Ascending aorta (tissue), 2 donors: Measurements from ENCODE around the gene S100A5. TPM values are rescaled to one million over a fixed set of nuclear protein-coding genes. Genes with fewer than 3 reads are reported as not detected.

Source experiments
- DNase-seq, 2 donors: peaks; one replicate each; pipeline ENCODE4 v3.0.0-alpha.2; 2019; ENCODE audit warnings: low spot score in 2 of 2
- H3K27ac ChIP-seq, 2 donors: fragments of 200-600 bp; sonication (generic); one replicate each; pipeline ENCODE4 v1.5.1; 2016 to 2017; ENCODE audit warnings: mild to moderate bottlenecking in 1 of 2
- H3K27me3 ChIP-seq: fragments of 200-600 bp; sonication (generic); one replicate; pipeline ENCODE4 v1.5.1; 2017
- H3K36me3 ChIP-seq, 2 donors: fragments of 200-600 bp; sonication (generic); one replicate each; pipeline ENCODE4 v1.5.1; 2016
- H3K4me1 ChIP-seq, 2 donors: fragments of 200-600 bp; sonication (generic); one replicate each; pipeline ENCODE4 v1.5.1; 2016 to 2017; ENCODE audit warnings: mild to moderate bottlenecking in 1 of 2
- H3K4me3 ChIP-seq, 2 donors: fragments of 200-600 bp; sonication (generic); one replicate each; pipeline ENCODE4 v1.5.1; 2016 to 2017; ENCODE audit warnings: mild to moderate bottlenecking in 1 of 2
- H3K9me3 ChIP-seq, 2 donors: fragments of 200-600 bp; sonication (generic); one replicate each; pipeline ENCODE4 v1.5.1; 2016
- CTCF ChIP-seq, 3 experiments: fragments of 200-600 bp in 2 of 3; fragments of 450-650 bp in 1 of 3; sonication (generic) in 2 of 3; IDR thresholded peaks; one replicate each; pipeline ENCODE4 v1.5.1; 2016 to 2019; ENCODE audit warnings: antibody characterized with exemption in 3 of 3, mild to moderate bottlenecking in 1 of 3, moderate library complexity in 1 of 3
- intact Hi-C: fragments of 100-400 bp; cut with DNase I; formaldehyde crosslinking; loops from one replicate; pipeline ENCODE4 v1.15.1; 2023
- total RNA-seq: library from RNA; depleted of rRNA; stranded (reverse); fragments of >200 nt; gene quantifications from one replicate; pipeline ENCODE4 v1.1.0, GENCODE V29; 2016

The S100A5 gene
- total RNA-seq, 1 donor from 2014 or later = not detected

- Histone ChIP-seq H3K27me3 (no peaks in the 10 kb centered on the region), H3K9me3 (no peaks in the 10 kb centered on the region), H3K36me3 (no peaks in the 10 kb centered on the region), H3K4me3 (no peak overlapping the region), H3K4me1 (peaks cover 52 to 65% of the 10 kb centered on the region in 2 donors), H3K27ac (peak overlapping the region; percentile 74 to 92)
- intact Hi-C loops = no loop called here
- DNase-seq = no peak
- TF ChIP-seq CTCF (IDR thresholded peaks at IDR 0.05) = no peak
These were observed 10.2 kb upstream of the S100A5 start for GRCh38 chr1:153550827-153551500.

DNA sequence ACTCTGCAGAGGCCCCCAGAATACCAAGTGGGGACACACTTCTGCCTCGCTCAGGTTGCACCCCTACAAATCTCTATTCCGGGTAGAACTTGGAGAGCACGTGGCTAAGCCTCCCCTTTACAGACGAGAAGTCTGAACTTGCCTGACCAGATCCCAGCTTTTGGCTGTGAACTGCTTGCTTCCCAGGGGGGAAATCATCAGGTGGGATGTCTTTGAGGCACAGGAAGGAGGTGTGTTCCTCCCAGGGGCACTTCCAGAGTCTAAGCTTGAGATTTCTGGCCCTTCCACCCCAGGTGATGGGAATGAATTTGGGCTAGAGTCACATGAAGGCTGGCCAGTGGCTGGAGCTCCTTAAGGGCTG lies 9.6 kb upstream of the S100A5 start:
- no peaks in the 10 kb centered on the region for H3K9me3 ChIP-seq
- H3K4me1 ChIP-seq = peaks cover 54 to 70% of the 10 kb centered on the region in 2 donors
- no peaks in the 10 kb centered on the region for H3K36me3 ChIP-seq
- no peak overlapping the region for H3K4me3 ChIP-seq
- H3K27ac ChIP-seq = peak overlapping the region; percentile 74 to 92
- no peak for DNase-seq
- H3K27me3 ChIP-seq = no peaks in the 10 kb centered on the region
- intact Hi-C loops = no loop called here
- TF ChIP-seq CTCF (IDR thresholded peaks at IDR 0.05) = no peak

GRCh38 chr1:153549741-153550397 lies 9.1 kb upstream of the S100A5 start:
- peaks cover 54 to 74% of the 10 kb centered on the region in 2 donors for H3K4me1 ChIP-seq
- no peaks in the 10 kb centered on the region for H3K27me3 ChIP-seq
- H3K36me3 ChIP-seq = no peaks in the 10 kb centered on the region
- no peak for TF ChIP-seq CTCF (IDR thresholded peaks at IDR 0.05)
- H3K27ac ChIP-seq = peak overlapping the region; percentile 74 to 92
- intact Hi-C loops = loop anchor here (1.0 kb wide), 2 partner anchors 16 to 17 kb away; no protein-coding TSS in a partner anchor
- H3K4me3 ChIP-seq = no peak overlapping the region
- H3K9me3 ChIP-seq = no peaks in the 10 kb centered on the region
- DNase-seq = no peak

DNA sequence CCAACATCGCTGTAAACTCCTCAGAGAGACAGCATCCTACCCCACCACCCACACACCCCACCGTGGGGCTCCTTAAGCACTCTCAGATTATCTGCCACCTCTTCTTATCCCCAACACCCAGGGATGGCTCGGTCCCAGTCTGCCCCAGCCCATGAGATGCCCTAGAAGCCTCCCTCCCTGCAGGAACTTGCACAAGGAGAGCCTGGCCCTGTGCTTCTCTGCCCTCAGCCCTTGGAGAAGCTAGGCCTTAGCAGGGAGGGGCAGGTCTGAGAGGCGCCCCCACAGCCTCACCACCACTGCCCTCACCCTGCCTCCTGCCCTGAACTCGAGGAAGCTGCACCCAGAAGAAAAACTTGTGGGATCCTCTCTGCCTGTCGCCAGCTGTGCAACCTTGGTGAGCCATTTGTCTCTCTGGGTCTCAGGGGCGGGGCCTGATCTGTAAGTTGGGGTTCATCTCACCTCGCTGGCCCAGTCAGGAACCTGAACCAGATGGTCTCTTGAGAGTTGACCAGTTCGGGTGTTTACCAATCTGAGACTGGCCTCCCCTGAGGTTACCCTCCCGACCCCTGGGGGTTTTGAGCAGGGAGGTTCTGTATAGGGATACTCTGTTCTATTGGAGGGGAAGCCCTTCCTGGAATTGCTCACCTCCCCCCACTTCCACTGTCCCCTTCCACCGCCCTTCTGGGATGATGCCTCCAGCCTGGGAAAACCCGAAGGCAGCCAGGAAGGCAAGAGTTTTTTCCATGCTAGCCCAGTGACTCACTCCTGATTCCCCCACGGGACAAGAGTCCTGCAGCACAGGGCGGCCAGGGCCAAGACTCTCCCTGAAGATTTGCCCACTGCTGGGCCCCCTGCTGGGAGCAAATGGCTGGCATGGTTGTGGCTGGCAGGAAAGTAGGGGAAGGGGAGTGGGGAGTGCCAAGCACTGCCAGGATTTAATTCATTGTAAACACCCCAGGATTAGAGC lies 8.3 kb upstream of the S100A5 start, which contains the start of gene S100A3:
TSS of gene S100A3 (minus strand) at position 537 of the 967 bp plus-strand sequence. CDS start 773 bp downstream, outside the sequence.
- peak in 1 of 2 donors; percentile 95 for DNase-seq
- Histone ChIP-seq H3K4me1 (peaks cover 48 to 76% of the 10 kb centered on the region in 2 donors), H3K36me3 (peaks cover 0 to 2% of the 10 kb centered on the region in 2 donors), H3K4me3 (no peak within 1 kb of the TSS), H3K27me3 (no peaks in the 10 kb centered on the region), H3K9me3 (no peaks in the 10 kb centered on the region), H3K27ac (peak within 1 kb of the TSS; percentile 74 to 92)
- intact Hi-C loops = loop anchor here (1.0 kb wide), 2 partner anchors 16 to 17 kb away; no protein-coding TSS in a partner anchor
- TF ChIP-seq CTCF (IDR thresholded peaks at IDR 0.05) = peak in 2 of 3 experiments; percentile 42 to 44
